DND-41 (cell line): Measurements from ENCODE around the gene CPXM2.

ENCODE experiments used
- ATAC-seq: fragments of 200-7000 bp; cut with Tn5 transposase; 3 replicates; pipeline ENCODE4 v1.9.1; 2021; ENCODE audit warnings: low read depth; ENCODE audit not compliant: insufficient read depth
- DNase-seq: peaks from one replicate; pipeline ENCODE4 v3.0.0-alpha.2; 2020
- H2AFZ ChIP-seq: 2 replicates; pipeline ENCODE4 v1.6.0; 2012; ENCODE audit warnings: low read depth, low read length
- H3K27ac ChIP-seq: 2 replicates; pipeline ENCODE4 v1.5.1; 2012; ENCODE audit warnings: low read length, inconsistent platforms
- H3K27me3 ChIP-seq: fragments of 200-600 bp; sonication (generic); 2 replicates; pipeline ENCODE4 v1.6.0; 2012; ENCODE audit warnings: low read length, mild to moderate bottlenecking, inconsistent platforms; ENCODE audit not compliant: insufficient read depth, poor library complexity
- H3K36me3 ChIP-seq: 2 replicates; pipeline ENCODE4 v1.5.1; 2012; ENCODE audit warnings: low read length, inconsistent platforms; ENCODE audit not compliant: insufficient read depth
- H3K4me1 ChIP-seq: 2 replicates; pipeline ENCODE4 v1.5.1; 2012; ENCODE audit warnings: mild to moderate bottlenecking, low read length; ENCODE audit not compliant: insufficient read depth
- H3K4me2 ChIP-seq: 2 replicates; pipeline ENCODE4 v1.6.0; 2012; ENCODE audit warnings: mild to moderate bottlenecking, moderate library complexity, low read length, inconsistent platforms; ENCODE audit not compliant: insufficient read depth
- H3K4me3 ChIP-seq, 2 experiments: fragments of 200-600 bp in 1 of 2; shearing (Covaris generic) in 1 of 2; 2 replicates each; pipeline ENCODE4 v1.5.1; 2012 to 2016; ENCODE audit warnings: inconsistent platforms in 2 of 2, low read length in 2 of 2, mild to moderate bottlenecking in 2 of 2, low read depth in 1 of 2, moderate library complexity in 1 of 2
- H3K79me2 ChIP-seq: 2 replicates; pipeline ENCODE4 v1.6.0; 2012; ENCODE audit warnings: low read length, inconsistent platforms; ENCODE audit not compliant: insufficient read depth
- H3K9ac ChIP-seq: 2 replicates; pipeline ENCODE4 v1.6.0; 2012; ENCODE audit warnings: low read depth, mild to moderate bottlenecking, inconsistent platforms, low read length, moderate library complexity
- H3K9me3 ChIP-seq: 2 replicates; pipeline ENCODE4 v1.5.1; 2012; ENCODE audit warnings: low read length, moderate library complexity, mild to moderate bottlenecking, inconsistent platforms; ENCODE audit not compliant: insufficient read depth, severe bottlenecking
- H4K20me1 ChIP-seq: 2 replicates; pipeline ENCODE4 v1.6.0; 2012; ENCODE audit warnings: low read length; ENCODE audit not compliant: insufficient read depth
- EZH2 ChIP-seq: IDR thresholded peaks from 3 replicates; pipeline ENCODE4 v1.6.1; 2012; ENCODE audit warnings: borderline replicate concordance, low read depth, mild to moderate bottlenecking, moderate library complexity, low read length, inconsistent platforms; ENCODE audit not compliant: severe bottlenecking
- TF ChIP-seq, protein P1 (sequence below): IDR thresholded peaks from 2 replicates; pipeline ENCODE4 v1.5.1; 2012; ENCODE audit warnings: borderline replicate concordance, low read length, moderate library complexity, mild to moderate bottlenecking; ENCODE audit not compliant: poor library complexity, severe bottlenecking; ENCODE audit errors: extremely low read depth

The CPXM2 gene

DNA sequence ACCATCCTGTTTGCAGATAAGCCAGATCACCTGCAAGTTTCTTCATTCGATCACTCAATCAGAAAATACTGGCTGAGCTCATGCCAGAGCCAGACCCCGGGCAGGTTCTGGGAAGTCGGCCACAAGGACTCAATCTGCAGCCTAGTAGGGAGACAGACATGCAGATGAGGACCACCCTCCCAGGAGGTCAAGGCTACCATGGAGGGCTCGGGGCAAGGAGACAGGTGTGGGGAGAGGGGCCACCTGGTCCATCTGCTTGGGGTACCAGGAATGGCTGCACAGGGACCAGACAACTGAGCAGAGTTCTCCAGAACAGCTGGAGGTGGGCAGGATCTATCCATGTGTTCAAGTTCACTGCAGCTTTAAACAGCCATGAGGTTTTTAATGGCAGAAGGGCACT, 16.8 kb upstream of the CPXM2 start:
- TF ChIP-seq EZH2, result no peak
- TF ChIP-seq, protein P1, sequence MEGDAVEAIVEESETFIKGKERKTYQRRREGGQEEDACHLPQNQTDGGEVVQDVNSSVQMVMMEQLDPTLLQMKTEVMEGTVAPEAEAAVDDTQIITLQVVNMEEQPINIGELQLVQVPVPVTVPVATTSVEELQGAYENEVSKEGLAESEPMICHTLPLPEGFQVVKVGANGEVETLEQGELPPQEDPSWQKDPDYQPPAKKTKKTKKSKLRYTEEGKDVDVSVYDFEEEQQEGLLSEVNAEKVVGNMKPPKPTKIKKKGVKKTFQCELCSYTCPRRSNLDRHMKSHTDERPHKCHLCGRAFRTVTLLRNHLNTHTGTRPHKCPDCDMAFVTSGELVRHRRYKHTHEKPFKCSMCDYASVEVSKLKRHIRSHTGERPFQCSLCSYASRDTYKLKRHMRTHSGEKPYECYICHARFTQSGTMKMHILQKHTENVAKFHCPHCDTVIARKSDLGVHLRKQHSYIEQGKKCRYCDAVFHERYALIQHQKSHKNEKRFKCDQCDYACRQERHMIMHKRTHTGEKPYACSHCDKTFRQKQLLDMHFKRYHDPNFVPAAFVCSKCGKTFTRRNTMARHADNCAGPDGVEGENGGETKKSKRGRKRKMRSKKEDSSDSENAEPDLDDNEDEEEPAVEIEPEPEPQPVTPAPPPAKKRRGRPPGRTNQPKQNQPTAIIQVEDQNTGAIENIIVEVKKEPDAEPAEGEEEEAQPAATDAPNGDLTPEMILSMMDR, result no peak

GRCh38 chr10:123906884-123907652, 15.5 kb upstream of the CPXM2 start:
- Histone ChIP-seq H3K4me2 (no peak overlapping the region), H3K4me1 (no peaks in the 10 kb centered on the region), H4K20me1 (no peaks in the 10 kb centered on the region), H3K27me3 (peaks cover 18% of the 10 kb centered on the region), H3K36me3 (no peaks in the 10 kb centered on the region), H3K4me3 (no peak overlapping the region), H2AFZ (no peak overlapping the region), H3K9me3 (no peaks in the 10 kb centered on the region), H3K27ac (no peak overlapping the region), H3K9ac (no peak overlapping the region), H3K79me2 (no peaks in the 10 kb centered on the region)
- no peak for TF ChIP-seq EZH2
- TF ChIP-seq, protein P1, result no peak
- no peak for DNase-seq
- ATAC-seq, result no peak

More for the DNA sequence above, 16.8 kb upstream of the CPXM2 start:
- Histone ChIP-seq H3K36me3 (no peaks in the 10 kb centered on the region), H3K4me3 (no peak overlapping the region), H3K27ac (no peak overlapping the region), H2AFZ (no peak overlapping the region), H3K79me2 (no peaks in the 10 kb centered on the region), H4K20me1 (no peaks in the 10 kb centered on the region), H3K9me3 (no peaks in the 10 kb centered on the region), H3K4me1 (no peaks in the 10 kb centered on the region), H3K9ac (no peak overlapping the region), H3K27me3 (peaks cover 18% of the 10 kb centered on the region), H3K4me2 (no peak overlapping the region)
- ATAC-seq (no peak), DNase-seq (no peak)

DNA sequence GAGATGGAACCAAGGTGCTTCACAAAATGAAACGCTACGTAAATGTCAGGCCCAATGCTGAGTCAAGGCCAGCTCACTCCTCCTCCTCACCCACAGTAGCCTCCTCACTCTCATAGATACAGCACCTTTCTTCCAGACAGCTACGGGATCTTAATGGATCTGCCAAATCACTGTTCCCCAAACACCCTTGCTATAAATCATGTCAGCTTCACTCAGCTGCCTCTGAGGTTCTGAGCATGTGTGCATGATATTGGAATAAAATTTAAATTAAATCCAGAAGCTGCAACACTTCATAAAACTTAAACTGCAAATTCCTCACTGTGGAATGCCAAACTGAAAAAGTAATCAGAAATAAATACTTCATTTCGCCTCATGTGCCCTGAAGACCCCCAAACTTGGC, 14.7 kb upstream of the CPXM2 start:
- Histone ChIP-seq H4K20me1 (no peaks in the 10 kb centered on the region), H2AFZ (no peak overlapping the region), H3K4me2 (no peak overlapping the region), H3K4me3 (no peak overlapping the region), H3K79me2 (no peaks in the 10 kb centered on the region), H3K9me3 (no peaks in the 10 kb centered on the region), H3K36me3 (no peaks in the 10 kb centered on the region), H3K9ac (no peak overlapping the region), H3K4me1 (no peaks in the 10 kb centered on the region), H3K27me3 (peaks cover 18% of the 10 kb centered on the region), H3K27ac (no peak overlapping the region)
- no peak for TF ChIP-seq EZH2
- TF ChIP-seq, protein P1, result no peak
- DNase-seq, result no peak
- no peak for ATAC-seq
